SK-N-SH (cell line): Measurements from ENCODE around the gene ARHGAP25. TPM values are rescaled to one million over a fixed set of nuclear protein-coding genes. Genes with fewer than 3 reads are reported as not detected.

Experiments
- CTCF ChIA-PET: fragments of 300-600, 350-600 bp; formaldehyde crosslinking; extraction: SDS; loops from one replicate; lab custom pipeline; 2021; lab: Yijun Ruan, JAX
- POLR2A ChIA-PET: fragments of 350-600 bp; sonication (Branson Sonifier 250); formaldehyde crosslinking; extraction: SDS; loops from one replicate; lab custom pipeline; 2020; ENCODE audit warnings: antibody characterized with exemption, inconsistent platforms; lab: Yijun Ruan, JAX
- DNase-seq: peaks from one replicate; pipeline ENCODE4 v3.0.0; 2012
- H2AFZ ChIP-seq: fragments of 200-600 bp; sonication (generic); 2 replicates; pipeline ENCODE4 v1.8.1; 2016; ENCODE audit warnings: antibody characterized with exemption, mild to moderate bottlenecking, low read depth
- H3F3A ChIP-seq: fragments of 200-600 bp; sonication (generic); replicated peaks from 2 replicates; pipeline ENCODE3; 2016; ENCODE audit warnings: antibody characterized with exemption, mild to moderate bottlenecking; ENCODE audit not compliant: insufficient read depth
- H3K27ac ChIP-seq, 2 experiments: fragments of 200-500 bp in 1 of 2; fragments of 200-600 bp in 1 of 2; sonication (Bioruptor generic) in 1 of 2; sonication (generic), shearing (Covaris generic) in 1 of 2; 2 replicates each; pipeline versions ENCODE4 v1.5.1 to v1.6.1; 2014 to 2016; ENCODE audit warnings: low read depth in 2 of 2, inconsistent platforms in 1 of 2, low read length in 1 of 2, mild to moderate bottlenecking in 1 of 2, mixed read lengths in 1 of 2
- H3K27me3 ChIP-seq: fragments of 200-600 bp; sonication (generic), shearing (Covaris generic); 2 replicates; pipeline ENCODE4 v1.6.1; 2016; ENCODE audit warnings: mixed run types; ENCODE audit not compliant: insufficient read depth
- H3K36me3 ChIP-seq, 2 experiments: fragments of 200-500 bp in 1 of 2; fragments of 200-600 bp in 1 of 2; sonication (Bioruptor generic) in 1 of 2; sonication (generic) in 1 of 2; replicated peaks in 1 of 2; 2 replicates each; pipeline versions ENCODE3 to v1.5.1; 2014 to 2016; ENCODE audit warnings: low read length in 1 of 2, mild to moderate bottlenecking in 1 of 2; ENCODE audit not compliant: insufficient read depth in 2 of 2, control insufficient read depth in 1 of 2
- H3K4me1 ChIP-seq, 2 experiments: fragments of 200-500 bp in 1 of 2; fragments of 200-600 bp in 1 of 2; sonication (Bioruptor generic) in 1 of 2; sonication (generic), shearing (Covaris generic) in 1 of 2; 2 replicates each; pipeline versions ENCODE4 v1.5.1 to v1.6.1; 2014 to 2016; ENCODE audit warnings: low read depth in 1 of 2, low read length in 1 of 2, mixed run types in 1 of 2; ENCODE audit not compliant: insufficient read depth in 2 of 2, control insufficient read depth in 1 of 2
- H3K4me2 ChIP-seq: fragments of 200-600 bp; sonication (generic), shearing (Covaris generic); 2 replicates; pipeline ENCODE4 v1.6.1; 2017; ENCODE audit warnings: mixed run types
- H3K4me3 ChIP-seq, 2 experiments: fragments of 200-500 bp in 1 of 2; fragments of 200-600 bp in 1 of 2; sonication (Bioruptor generic) in 1 of 2; sonication (generic), shearing (Covaris generic) in 1 of 2; 2 replicates each; pipeline versions ENCODE4 v1.5.1 to v1.8.1; 2014 to 2016; ENCODE audit warnings: low read depth in 2 of 2, inconsistent platforms in 1 of 2, low read length in 1 of 2, mild to moderate bottlenecking in 1 of 2, mixed read lengths in 1 of 2, moderate library complexity in 1 of 2
- H3K79me2 ChIP-seq: fragments of 200-600 bp; sonication (generic); 2 replicates; pipeline ENCODE4 v1.8.1; 2017; ENCODE audit warnings: mild to moderate bottlenecking; ENCODE audit not compliant: insufficient read depth
- H3K9ac ChIP-seq: fragments of 200-600 bp; sonication (generic); 2 replicates; pipeline ENCODE4 v1.6.1; 2017; ENCODE audit warnings: mixed run types
- H3K9me2 ChIP-seq: fragments of 200-600 bp; sonication (generic); 2 replicates; pipeline ENCODE4 v1.6.1; 2017; ENCODE audit warnings: mixed run types
- H3K9me3 ChIP-seq: fragments of 200-600 bp; sonication (generic); 2 replicates; pipeline ENCODE4 v1.6.1; 2017; ENCODE audit warnings: mixed run types, mild to moderate bottlenecking, moderate library complexity
- H4K20me1 ChIP-seq: fragments of 200-600 bp; sonication (generic); 2 replicates; pipeline ENCODE4 v1.6.1; 2017; ENCODE audit warnings: mild to moderate bottlenecking, mixed run types; ENCODE audit not compliant: insufficient read depth
- CHD2 ChIP-seq: fragments of 150-350 bp; IDR thresholded peaks from 2 replicates; pipeline ENCODE4 v1.6.1; 2018; ENCODE audit warnings: low read length; ENCODE audit not compliant: partially characterized antibody
- EZH2phosphoT487 ChIP-seq: fragments of 200-600 bp; sonication (generic); IDR thresholded peaks from 2 replicates; pipeline ENCODE4 v1.6.1; 2017; ENCODE audit warnings: low read depth, mixed run types, mild to moderate bottlenecking, antibody characterized with exemption, moderate library complexity, borderline replicate concordance
- FOSL2 ChIP-seq: IDR thresholded peaks from 2 replicates; pipeline ENCODE4 v1.4.0; 2012; ENCODE audit warnings: low read depth, mild to moderate bottlenecking, moderate library complexity, borderline replicate concordance
- FOXJ3 ChIP-seq: sonication (generic); formaldehyde crosslinking; IDR thresholded peaks from 2 replicates; pipeline ENCODE4 v1.5.1; 2020; ENCODE audit warnings: mild to moderate bottlenecking, missing genetic modification reagents
- GABPA ChIP-seq: IDR thresholded peaks from 2 replicates; pipeline ENCODE4 v1.4.0; 2012; ENCODE audit warnings: low read depth, mild to moderate bottlenecking
- GATA2 ChIP-seq: sonication (generic); formaldehyde crosslinking; IDR thresholded peaks from 2 replicates; pipeline ENCODE4 v1.5.0; 2020; ENCODE audit warnings: mild to moderate bottlenecking, missing genetic modification reagents
- IRF3 ChIP-seq: fragments of 150-350 bp; IDR thresholded peaks from 2 replicates; pipeline ENCODE4 v1.6.1; 2016; ENCODE audit warnings: mild to moderate bottlenecking, low read depth, low read length
- MAX ChIP-seq: IDR thresholded peaks from 2 replicates; pipeline ENCODE4 v1.4.0; 2012; ENCODE audit warnings: low read depth
- MEF2A ChIP-seq: IDR thresholded peaks from 2 replicates; pipeline ENCODE4 v1.4.0; 2012; ENCODE audit warnings: low read depth, borderline replicate concordance
- NFIC ChIP-seq: IDR thresholded peaks from 2 replicates; pipeline ENCODE4 v1.4.0; 2012; ENCODE audit warnings: borderline replicate concordance
- RCOR1 ChIP-seq: fragments of 150-350 bp; IDR thresholded peaks from 2 replicates; pipeline ENCODE4 v1.6.1; 2017; ENCODE audit warnings: antibody characterized with exemption, low read length
- REST ChIP-seq: IDR thresholded peaks from 2 replicates; pipeline ENCODE4 v1.6.1; 2012; ENCODE audit warnings: mild to moderate bottlenecking, low read depth, low read length, moderate library complexity
- SIN3A ChIP-seq: IDR thresholded peaks from 2 replicates; pipeline ENCODE4 v1.6.1; 2012; ENCODE audit warnings: low read depth, mild to moderate bottlenecking, low read length, moderate library complexity, borderline replicate concordance
- SMC3 ChIP-seq: IDR thresholded peaks from 2 replicates; pipeline ENCODE4 v1.6.1; 2012; ENCODE audit warnings: low read depth, low read length, improper control_type of control experiment
- TAF1 ChIP-seq: IDR thresholded peaks from 2 replicates; pipeline ENCODE4 v1.6.1; 2012; ENCODE audit warnings: low read depth, mild to moderate bottlenecking, low read length, moderate library complexity, borderline replicate concordance
- USF1 ChIP-seq: IDR thresholded peaks from 2 replicates; pipeline ENCODE4 v1.4.0; 2012; ENCODE audit warnings: low read depth, borderline replicate concordance
- USF2 ChIP-seq: fragments of 150-350 bp; IDR thresholded peaks from 2 replicates; pipeline ENCODE4 v1.6.1; 2017; ENCODE audit warnings: antibody characterized with exemption, low read length, low read depth, borderline replicate concordance
- ZBTB33 ChIP-seq: IDR thresholded peaks from 2 replicates; pipeline ENCODE4 v1.4.0; 2012; ENCODE audit warnings: low read depth, borderline replicate concordance
- WGBS: methylation state at CpG from one replicate; pipeline ENCODE4 v1.1.6; 2017; ENCODE audit warnings: low lambda C conversion rate; 5-methylcytosine and 5-hydroxymethylcytosine counted together
- polyA plus RNA-seq, 3 experiments: library from polyadenylated mRNA; depleted of rRNA; stranded (reverse); fragments of >200 nt; gene quantifications; 2 replicates each; pipeline ENCODE4 v1.2.3, GENCODE V29; 2012

The ARHGAP25 gene
- polyA plus RNA-seq, 1 of the 3 experiments (the other 2 are of a cell fraction), result not detected

- Histone ChIP-seq H3K9me3 (no peaks in the 10 kb centered on the region), H3K27ac (no peak overlapping the region), H3K4me1 (no peaks in the 10 kb centered on the region), H3K9ac (no peak overlapping the region), H3F3A (no peaks in the 10 kb centered on the region), H3K9me2 (no peaks in the 10 kb centered on the region), H4K20me1 (no peaks in the 10 kb centered on the region), H3K4me3 (no peak overlapping the region)
- ChIA-PET POLR2A (no interaction called here), CTCF (interaction anchor here (0.9 kb wide), 1 partner anchor 13 kb away, joined by 3 read pairs; no protein-coding TSS in a partner anchor)
- no peak for DNase-seq
- TF ChIP-seq FOSL2 (no peak), MAX (no peak), TAF1 (no peak), CHD2 (no peak), MEF2A (no peak), GATA2 (CRISPR knock-in tag) (no peak), NFIC (no peak), FOXJ3 (CRISPR knock-in tag) (no peak), SMC3 (no peak)
- TF ChIP-seq, all 33 proteins: peak for 0
- Histone ChIP-seq H3K79me2 (no peaks in the 10 kb centered on the region), H2AFZ (no peak overlapping the region), H3K27me3 (peaks cover 14% of the 10 kb centered on the region; the same call in 1 of the 2 replicates), H3K36me3 (no peaks in the 10 kb centered on the region), H3K4me2 (no peak overlapping the region)
- WGBS, result 50% methylated on average over 2 of the region's 2 CpGs
Observed at GRCh38 chr2:68870215-68870614, 135.6 kb downstream of the ARHGAP25 start.

- H3K4me2 ChIP-seq, result no peak within 1 kb of the TSS
- WGBS, result 65% methylated on average over 4 of the region's 6 CpGs
- no peaks in the 10 kb centered on the region for H3K36me3 ChIP-seq
- no peaks in the 10 kb centered on the region for H3K9me2 ChIP-seq
- H3F3A ChIP-seq, result no peaks in the 10 kb centered on the region
- no peak for DNase-seq
- H3K27ac ChIP-seq, result no peak within 1 kb of the TSS
- H3K9ac ChIP-seq, result no peak within 1 kb of the TSS
- no peaks in the 10 kb centered on the region for H3K9me3 ChIP-seq
- H3K4me1 ChIP-seq, result no peaks in the 10 kb centered on the region
- H3K4me3 ChIP-seq, result no peak within 1 kb of the TSS
- no peaks in the 10 kb centered on the region for H3K79me2 ChIP-seq
- POLR2A ChIA-PET, result no interaction called here
- H4K20me1 ChIP-seq, result no peaks in the 10 kb centered on the region
- H3K27me3 ChIP-seq, result peaks cover 14% of the 10 kb centered on the region; the same call in 1 of the 2 replicates
- no peak within 1 kb of the TSS for H2AFZ ChIP-seq
- CTCF ChIA-PET, result interaction anchor here (1.1 to 1.4 kb wide), 2 partner anchors 12 to 17 kb away, joined by 3 to 5 read pairs; no protein-coding TSS in a partner anchor
- TF ChIP-seq ZBTB33 (no peak), IRF3 (no peak), EZH2phosphoT487 (no peak), SIN3A (no peak), RCOR1 (no peak), USF2 (no peak), USF1 (no peak), GABPA (no peak), REST (no peak), FOXJ3 (CRISPR knock-in tag) (no peak), MAX (no peak)
Observed at GRCh38 chr2:68871159-68871764, 136.7 kb downstream of the ARHGAP25 start, which contains the start of gene BMP10. BMP10 (minus strand) TSS chr2:68871397; CDS start chr2:68871358, 39 bp downstream.
